Stimulated activated CD8-positive, alpha-beta memory T cell treated with anti-CD3 and anti-CD28 coated beads, Interleukin-15, amount 100 ng/mL, for 1 hour (primary cell): ENCODE data around the gene ARL5C.

Source experiments
- DNase-seq: peaks from one replicate; pipeline ENCODE4 v3.0.0-alpha.2; 2020; ENCODE audit warnings: low read depth

ARL5C gene

DNA sequence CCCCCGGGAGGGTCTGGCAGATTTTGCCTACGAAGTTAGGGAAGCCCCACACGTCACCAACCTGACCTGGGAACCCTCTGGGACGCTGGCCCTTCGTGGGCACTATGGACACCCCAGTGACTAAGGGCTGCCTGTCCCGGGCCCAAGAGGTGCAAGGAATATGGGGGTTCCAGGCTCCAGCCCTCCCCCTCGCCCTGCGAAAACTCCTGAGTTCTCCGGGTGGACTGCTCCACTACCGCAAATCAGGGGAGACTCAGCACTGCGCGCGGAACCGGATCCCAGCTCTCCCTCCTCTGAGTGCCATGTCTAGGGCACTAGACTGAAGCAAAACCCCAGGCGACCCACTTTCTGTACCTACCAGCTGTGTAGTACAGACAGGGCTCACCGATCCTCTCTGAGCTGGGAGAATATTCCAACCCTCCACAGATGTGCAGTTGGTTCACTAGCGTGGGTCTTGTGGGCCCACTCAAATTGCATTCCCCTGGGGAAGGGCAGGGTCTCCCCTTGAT is at the start of gene ARL5C:
TSS of gene ARL5C (minus strand) at position 321 of the 509 bp plus-strand sequence. CDS start 401 bp downstream, outside the sequence.
- DNase-seq: no peak

DNA sequence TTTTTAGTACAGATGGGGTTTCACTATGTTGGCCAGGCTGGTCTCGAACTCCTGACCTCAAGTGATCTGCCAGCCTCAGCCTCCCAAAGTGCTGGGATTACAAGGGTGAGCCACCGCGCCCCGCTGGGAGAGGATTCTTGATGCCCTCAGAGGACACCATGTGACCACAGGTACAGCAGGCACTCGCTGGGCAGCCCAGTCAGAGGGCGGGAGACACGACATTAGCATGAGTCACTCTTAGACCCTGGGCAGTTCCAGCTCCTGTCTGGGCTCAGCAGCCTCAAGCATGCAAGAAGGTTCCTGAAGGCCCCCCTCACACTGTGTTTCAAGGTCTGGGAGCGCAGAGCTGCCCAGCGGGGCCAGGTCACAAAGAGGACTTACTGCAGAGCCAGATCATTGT is 47.9 kb upstream of the ARL5C start:
- no peak for DNase-seq

GRCh38 chr17:39212841-39213480 is 47.0 kb upstream of the ARL5C start:
- no peak for DNase-seq

DNA sequence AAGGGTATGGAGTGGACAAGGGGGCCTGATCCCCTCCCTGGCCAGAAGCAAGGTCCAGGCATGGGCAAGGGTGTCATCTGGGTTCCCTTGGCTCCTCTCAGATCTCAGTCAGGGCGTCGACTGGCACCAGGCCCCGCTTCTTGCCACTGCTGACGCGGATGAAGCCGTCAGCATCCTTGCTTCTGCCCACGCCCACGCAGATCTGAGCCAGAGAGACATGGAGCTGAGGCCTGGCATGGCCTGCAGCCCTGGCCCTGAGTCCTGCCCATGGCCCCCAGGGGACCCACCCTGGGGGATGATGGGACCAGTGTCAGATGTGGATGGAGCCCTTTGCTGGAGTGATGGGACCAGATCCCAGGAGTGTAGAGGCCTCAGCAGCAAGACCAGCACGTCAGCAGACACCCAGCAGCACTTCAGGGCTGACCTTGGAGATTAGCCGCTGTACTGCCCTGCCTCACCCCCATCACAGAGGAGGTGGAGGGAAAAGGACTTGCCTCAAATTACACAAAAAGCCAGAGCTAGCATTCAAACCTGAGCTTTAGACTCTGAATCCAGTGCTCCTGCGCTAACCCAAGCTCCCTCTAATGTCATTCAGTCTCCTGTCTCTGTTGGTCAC is 46.3 kb upstream of the ARL5C start:
- no peak for DNase-seq

DNA sequence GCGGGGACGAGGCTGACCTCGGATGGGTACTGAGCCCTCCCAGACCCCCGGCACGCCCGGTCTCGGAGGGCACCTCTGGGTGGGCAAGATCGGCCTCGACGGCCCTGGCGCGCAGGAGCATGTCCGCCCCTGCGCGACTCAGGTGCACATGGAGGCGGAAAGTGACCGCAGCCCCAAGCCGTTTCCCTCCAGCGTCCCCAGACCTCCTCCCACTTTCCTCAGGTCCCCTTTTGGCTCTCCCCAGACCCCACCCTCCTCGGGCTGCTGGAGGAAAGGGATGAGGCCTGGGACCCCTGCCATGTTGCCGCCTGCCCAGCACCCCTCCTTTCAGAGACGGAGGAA is 44.1 kb upstream of the ARL5C start:
- no peak for DNase-seq

- peak; percentile 21 for DNase-seq
Measured at GRCh38 chr17:39209317-39210092, 43.5 kb upstream of the ARL5C start.

GRCh38 chr17:39208893-39209292 is 42.9 kb upstream of the ARL5C start:
- no peak for DNase-seq

DNA sequence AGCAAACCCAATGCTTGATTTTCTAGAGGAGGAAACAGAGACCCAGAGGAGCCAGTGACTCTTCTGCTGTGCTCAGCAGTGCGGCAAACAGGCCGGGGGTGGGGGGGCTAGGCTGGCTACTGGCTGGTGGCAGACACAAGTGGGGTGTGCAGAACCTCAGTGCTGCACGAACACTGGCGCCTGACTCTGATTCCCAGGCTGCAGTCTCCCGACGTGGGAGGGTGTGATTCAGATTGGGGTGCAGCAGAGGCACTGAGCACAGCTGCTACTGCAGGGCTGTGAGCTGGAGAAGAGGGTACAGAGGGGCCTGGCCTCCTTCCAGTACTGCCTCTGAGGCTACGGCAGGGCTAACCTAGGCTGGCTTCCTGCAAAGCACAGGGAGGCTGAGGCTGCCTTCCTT is 42.2 kb upstream of the ARL5C start:
- DNase-seq: no peak

GRCh38 chr17:39205112-39205526 is 39.2 kb upstream of the ARL5C start:
- no peak for DNase-seq

GRCh38 chr17:39204245-39204644 is 38.3 kb upstream of the ARL5C start:
- no peak for DNase-seq

GRCh38 chr17:39200957-39201510 is 35.1 kb upstream of the ARL5C start:
- no peak for DNase-seq

- peak; percentile 59 for DNase-seq
Measured at GRCh38 chr17:39200070-39200879, 34.3 kb upstream of the ARL5C start, which contains the start of gene RPL19. Gene RPL19, plus strand, starts transcription at chr17:39200283. Its CDS starts 62 bp downstream, at chr17:39200345.

GRCh38 chr17:39199820-39200069 is 33.8 kb upstream of the ARL5C start:
- peak; percentile 78 for DNase-seq

DNA sequence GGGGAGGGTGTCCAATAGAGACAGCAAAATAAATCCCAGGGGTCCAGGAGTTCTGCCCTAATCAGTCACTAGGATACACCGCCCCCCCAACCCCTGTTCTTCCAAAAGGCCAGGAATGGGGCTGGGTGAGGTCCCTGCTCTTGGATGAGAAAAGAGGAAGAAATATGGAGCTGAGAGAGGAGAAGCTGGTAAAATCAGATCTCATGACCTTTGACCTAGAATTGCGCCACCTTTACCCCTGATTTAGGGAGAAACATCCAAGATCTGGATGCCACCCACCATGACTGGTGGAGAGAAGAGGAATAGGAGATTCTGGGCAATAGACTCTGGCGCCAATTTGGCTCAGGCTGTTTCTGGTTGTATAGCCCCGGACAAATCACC is 32.2 kb upstream of the ARL5C start:
- no peak for DNase-seq

GRCh38 chr17:39197380-39198185 is 31.6 kb upstream of the ARL5C start, which contains the start of gene CACNB1:
Gene CACNB1, minus strand, starts transcription at chr17:39197669. Its CDS starts 174 bp downstream, at chr17:39197495.
- DNase-seq: peak; percentile 22

DNA sequence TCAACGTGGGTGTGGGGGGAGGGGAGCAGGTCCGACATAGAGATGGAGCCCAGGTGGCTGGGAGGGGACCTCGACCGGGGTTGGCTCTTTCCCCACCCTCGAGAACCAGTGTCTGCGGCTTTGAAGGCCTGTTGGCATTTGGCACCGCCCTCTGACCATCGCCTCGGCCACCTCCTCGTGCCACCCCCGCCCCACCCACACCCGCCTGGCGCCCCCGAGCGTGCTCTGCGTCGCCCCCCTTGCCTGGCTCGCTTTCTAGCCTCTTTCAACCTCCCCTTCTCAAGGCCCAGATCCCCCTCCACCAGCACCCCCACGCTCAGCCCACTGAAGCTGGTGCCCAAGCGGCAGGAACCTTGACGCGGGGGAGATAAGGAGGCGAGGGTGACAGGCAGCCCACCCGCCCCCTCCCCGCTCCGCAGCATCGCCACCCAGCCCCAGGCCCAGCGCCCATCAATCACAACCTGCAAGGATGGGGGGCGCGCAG is 30.9 kb upstream of the ARL5C start:
- no peak for DNase-seq

DNA sequence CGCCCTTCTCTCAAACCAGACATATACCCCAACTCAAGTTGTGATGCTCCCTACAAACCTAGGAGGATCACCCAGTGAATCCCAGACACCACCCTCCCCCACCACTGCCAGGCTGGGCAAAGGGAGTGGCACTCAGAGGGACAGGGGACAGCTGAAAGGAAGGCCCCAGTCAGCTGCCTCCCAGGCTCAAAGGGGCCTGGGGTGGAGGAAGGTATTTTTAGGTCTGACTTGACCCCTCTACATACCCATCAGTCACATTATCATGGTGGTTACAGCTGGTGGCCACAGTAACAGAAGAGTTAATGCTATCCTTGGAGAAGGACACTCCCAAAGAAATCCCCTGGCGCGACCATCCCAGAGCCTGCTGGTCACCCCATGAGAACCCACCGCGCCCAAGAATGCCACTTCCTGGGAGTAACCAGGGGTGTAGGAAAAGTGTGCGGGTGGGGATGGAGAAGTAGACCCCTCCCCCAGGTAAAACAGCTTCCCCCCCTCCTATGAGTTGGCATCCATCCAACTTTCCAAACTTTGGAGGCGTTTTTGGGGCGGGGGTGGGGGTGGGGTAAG is 30.4 kb upstream of the ARL5C start:
- no peak for DNase-seq

DNA sequence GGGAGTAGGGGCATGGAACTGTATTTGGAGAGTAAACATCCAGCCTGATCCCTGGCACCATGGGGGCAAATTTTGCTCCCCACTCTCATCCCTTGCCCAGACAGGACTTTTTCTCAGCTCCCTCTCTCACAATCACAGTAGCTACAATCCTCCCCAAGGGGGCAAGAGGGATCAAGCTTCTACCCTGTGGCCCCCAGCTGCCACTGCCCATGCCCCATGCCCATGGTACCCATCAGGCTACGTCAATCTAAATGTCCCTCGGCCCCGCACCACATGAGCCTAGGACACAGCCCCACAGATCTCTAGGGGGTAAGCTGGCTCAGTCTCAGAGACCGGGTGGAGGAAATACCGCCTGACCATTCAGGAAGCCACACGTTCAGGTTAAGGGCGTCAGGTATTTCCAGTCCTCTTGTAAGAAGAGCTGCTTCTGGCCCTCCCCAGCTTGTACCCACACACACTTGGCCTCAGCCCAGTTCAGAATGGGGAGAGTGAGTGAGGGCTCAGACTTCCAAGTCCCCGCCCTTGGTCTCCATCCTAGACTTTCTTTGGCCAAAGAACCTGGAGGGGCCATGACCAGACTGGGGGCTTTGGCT is 29.7 kb upstream of the ARL5C start:
- DNase-seq: no peak

GRCh38 chr17:39194985-39195524 is 29.1 kb upstream of the ARL5C start:
- no peak for DNase-seq
